Neural cell (in vitro differentiated cells): ENCODE results near the gene ALB. TPM values are rescaled to one million over a fixed set of nuclear protein-coding genes. Genes with fewer than 3 reads are reported as not detected.

Experiments used
- H2AFZ ChIP-seq: fragments of 200-600, 300-800 bp; sonication (generic), shearing (Covaris generic); 2 replicates; pipeline ENCODE4 v1.6.0; 2014; ENCODE audit warnings: low read depth, mild to moderate bottlenecking, antibody characterized with exemption, low read length, moderate library complexity
- H3F3A ChIP-seq: fragments of 200-600 bp; shearing (Covaris generic); 2 replicates; pipeline ENCODE4 v1.6.1; 2016; ENCODE audit warnings: mild to moderate bottlenecking, moderate library complexity, mixed read lengths, antibody characterized with exemption, low read length; ENCODE audit not compliant: insufficient read depth, poor library complexity, severe bottlenecking
- H3K27ac ChIP-seq: fragments of 200-600, 300-800 bp; sonication (generic), shearing (Covaris generic); 2 replicates; pipeline ENCODE4 v1.5.1; 2014; ENCODE audit warnings: mild to moderate bottlenecking, low read length, moderate library complexity
- H3K27me3 ChIP-seq: fragments of 300-800, 200-600 bp; sonication (generic), shearing (Covaris generic); 2 replicates; pipeline ENCODE4 v1.6.0; 2014; ENCODE audit warnings: mild to moderate bottlenecking, low read depth, low read length, moderate library complexity; ENCODE audit not compliant: insufficient read depth
- H3K36me3 ChIP-seq: fragments of 300-800, 200-600 bp; sonication (generic), shearing (Covaris generic); 2 replicates; pipeline ENCODE4 v1.5.1; 2014; ENCODE audit warnings: mild to moderate bottlenecking, antibody characterized with exemption, low read length, moderate library complexity; ENCODE audit not compliant: insufficient read depth
- H3K4me2 ChIP-seq: fragments of 300-800, 200-600 bp; sonication (generic), shearing (Covaris generic); 2 replicates; pipeline ENCODE4 v1.6.0; 2014; ENCODE audit warnings: mild to moderate bottlenecking, low read length
- H3K4me3 ChIP-seq: fragments of 300-800, 200-600 bp; sonication (generic), shearing (Covaris generic); 2 replicates; pipeline ENCODE4 v1.5.1; 2014; ENCODE audit warnings: mild to moderate bottlenecking, low read length, moderate library complexity
- H3K79me2 ChIP-seq: fragments of 200-600 bp; shearing (Covaris generic); replicated peaks from 2 replicates; pipeline ENCODE4 v1.6.0; 2014; ENCODE audit warnings: mild to moderate bottlenecking, low read length, moderate library complexity; ENCODE audit not compliant: insufficient read depth
- H3K9ac ChIP-seq: fragments of 300-800, 200-600 bp; sonication (generic), shearing (Covaris generic); 2 replicates; pipeline ENCODE4 v1.6.1; 2016; ENCODE audit warnings: mild to moderate bottlenecking, low read length, mixed read lengths
- H3K9me2 ChIP-seq: fragments of 200-600 bp; shearing (Covaris generic); 2 replicates; pipeline ENCODE4 v1.6.1; 2016; ENCODE audit warnings: mild to moderate bottlenecking, low read length, mixed read lengths; ENCODE audit not compliant: insufficient read depth
- H3K9me3 ChIP-seq: fragments of 200-600, 300-800 bp; sonication (generic), shearing (Covaris generic); 2 replicates; pipeline ENCODE4 v1.6.1; 2016; ENCODE audit warnings: mild to moderate bottlenecking, mixed run types, low read length, moderate library complexity, mixed read lengths
- H4K20me1 ChIP-seq: fragments of 200-600 bp; shearing (Covaris generic); 2 replicates; pipeline ENCODE4 v1.6.1; 2016; ENCODE audit warnings: mild to moderate bottlenecking, mixed run types; ENCODE audit not compliant: insufficient read depth
- CTCF ChIP-seq: fragments of 450-650 bp; IDR thresholded peaks from 2 replicates; pipeline ENCODE4 v1.5.1; 2014; ENCODE audit warnings: antibody characterized with exemption, mild to moderate bottlenecking, moderate library complexity; ENCODE audit not compliant: poor library complexity, severe bottlenecking
- EP300 ChIP-seq: fragments of 450-650 bp; conservative IDR thresholded peaks from 2 replicates; pipeline ENCODE4 v1.6.1; 2014; ENCODE audit warnings: antibody characterized with exemption, mild to moderate bottlenecking, moderate library complexity; ENCODE audit not compliant: poor library complexity, severe bottlenecking
- EZH2 ChIP-seq: fragments of 200-600, 300-800 bp; shearing (Covaris generic), sonication (generic); IDR thresholded peaks from 2 replicates; pipeline ENCODE4 v1.6.1; 2014; ENCODE audit warnings: antibody characterized with exemption, low read length, borderline replicate concordance, mild to moderate bottlenecking; ENCODE audit not compliant: insufficient read depth, poor library complexity, severe bottlenecking
- MXI1 ChIP-seq: fragments of 450-650 bp; conservative IDR thresholded peaks from 2 replicates; pipeline ENCODE4 v1.6.1; 2014; ENCODE audit warnings: antibody characterized with exemption, mild to moderate bottlenecking; ENCODE audit not compliant: poor library complexity, severe bottlenecking
- POLR2AphosphoS5 ChIP-seq: IDR thresholded peaks from 2 replicates; pipeline ENCODE4 v1.6.1; 2012
- RAD21 ChIP-seq: fragments of 450-650 bp; conservative IDR thresholded peaks from 2 replicates; pipeline ENCODE4 v1.6.1; 2014; ENCODE audit warnings: antibody characterized with exemption, mild to moderate bottlenecking, moderate library complexity
- REST ChIP-seq: IDR thresholded peaks from 2 replicates; pipeline ENCODE4 v1.6.1; 2012; ENCODE audit warnings: borderline replicate concordance
- SMC3 ChIP-seq: fragments of 450-650 bp; conservative IDR thresholded peaks from 2 replicates; pipeline ENCODE4 v1.6.1; 2014; ENCODE audit warnings: antibody characterized with exemption, mild to moderate bottlenecking, moderate library complexity; ENCODE audit not compliant: poor library complexity
- TAF1 ChIP-seq: IDR thresholded peaks from 2 replicates; pipeline ENCODE4 v1.6.1; 2012; ENCODE audit warnings: low read depth
- polyA plus RNA-seq: library from polyadenylated mRNA; depleted of rRNA; stranded (reverse); fragments of >200 nt; gene quantifications from 2 replicates; pipeline ENCODE4 v1.2.3, GENCODE V29; 2014

ALB gene
- polyA plus RNA-seq, 1 donor from 2014 or later = 3.4 TPM

GRCh38 chr4:73418677-73419076 is 14.6 kb downstream of the ALB start:
- Histone ChIP-seq H4K20me1 (no peaks in the 10 kb centered on the region), H3K27ac (no peak overlapping the region), H3K4me2 (no peak overlapping the region), H3K79me2 (no peaks in the 10 kb centered on the region), H3F3A (no peaks in the 10 kb centered on the region), H3K9ac (no peak overlapping the region), H2AFZ (no peak overlapping the region), H3K4me3 (no peak overlapping the region), H3K9me2 (no peaks in the 10 kb centered on the region), H3K36me3 (no peaks in the 10 kb centered on the region), H3K9me3 (no peaks in the 10 kb centered on the region), H3K27me3 (no peaks in the 10 kb centered on the region)
- TF ChIP-seq EP300 (no peak), SMC3 (no peak), MXI1 (no peak), RAD21 (no peak), CTCF (no peak)

GRCh38 chr4:73419106-73420038 is 15.3 kb downstream of the ALB start:
- H3K4me3 ChIP-seq = no peak overlapping the region
- no peaks in the 10 kb centered on the region for H3K9me3 ChIP-seq
- no peak overlapping the region for H3K27ac ChIP-seq
- H2AFZ ChIP-seq = no peak overlapping the region
- H3K36me3 ChIP-seq = no peaks in the 10 kb centered on the region
- no peaks in the 10 kb centered on the region for H4K20me1 ChIP-seq
- no peaks in the 10 kb centered on the region for H3K79me2 ChIP-seq
- H3F3A ChIP-seq = no peaks in the 10 kb centered on the region
- H3K9me2 ChIP-seq = no peaks in the 10 kb centered on the region
- no peak overlapping the region for H3K9ac ChIP-seq
- no peak overlapping the region for H3K4me2 ChIP-seq
- H3K27me3 ChIP-seq = no peaks in the 10 kb centered on the region
- TF ChIP-seq MXI1 (no peak), POLR2AphosphoS5 (no peak), EP300 (no peak), SMC3 (no peak), REST (no peak), TAF1 (no peak), EZH2 (no peak)
